Activated CD8-positive, alpha-beta memory T cell treated with anti-CD3 and anti-CD28 coated beads, Interleukin-2, amount 50 U/mL, for 1 hour (primary cell): ENCODE results near the gene LAT.
"Not testable (repeated sequence)": the region's sequence is repeated elsewhere in the genome, so short reads cannot be mapped to it uniquely, and the experiment has no call there.

Experiments
- DNase-seq: peaks from one replicate; pipeline ENCODE4 v3.0.0-alpha.2; 2020; ENCODE audit errors: extremely low read depth

Gene LAT

DNA sequence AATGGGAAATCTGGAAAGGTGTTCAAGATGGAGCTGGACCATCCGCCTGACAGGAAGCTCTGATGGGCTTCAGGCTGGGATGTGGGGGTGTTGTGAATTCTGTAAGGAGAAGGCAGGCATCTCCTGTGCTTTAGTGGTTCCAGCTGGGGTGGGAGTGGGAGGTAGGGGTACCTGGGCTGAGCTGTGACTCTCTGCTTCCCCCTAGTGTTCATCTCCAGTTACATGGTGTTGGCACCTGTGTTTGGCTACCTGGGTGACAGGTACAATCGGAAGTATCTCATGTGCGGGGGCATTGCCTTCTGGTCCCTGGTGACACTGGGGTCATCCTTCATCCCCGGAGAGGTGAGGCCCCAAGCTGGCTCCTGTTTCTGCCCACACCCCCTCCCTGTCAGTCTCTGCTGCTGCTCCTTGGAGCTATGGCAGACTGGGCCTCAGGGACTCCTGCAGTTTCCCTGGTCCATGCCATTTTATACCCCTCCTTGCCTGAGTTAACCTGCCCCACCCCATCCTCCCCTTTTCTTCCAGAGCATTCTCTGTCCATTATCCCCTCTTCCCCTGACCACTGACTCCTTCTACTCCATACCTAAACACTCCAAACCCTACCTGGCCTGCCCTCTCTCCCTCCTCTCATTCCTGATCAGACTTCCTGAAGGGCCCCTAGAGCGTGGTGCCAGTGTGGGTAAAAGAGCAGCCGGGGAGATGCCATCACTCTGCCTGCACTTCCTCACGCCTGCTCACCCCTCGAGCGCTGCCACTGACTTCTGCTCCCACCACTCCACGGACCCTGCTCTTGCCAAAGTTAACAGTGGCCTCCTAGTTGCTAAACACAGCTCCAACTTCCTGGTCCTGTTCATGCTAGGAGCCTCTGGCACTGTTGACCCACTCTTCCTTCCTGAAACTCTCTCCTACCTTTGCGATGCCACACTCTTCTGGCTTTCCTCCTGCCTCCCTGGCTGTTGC is 6.9 kb upstream of the LAT start:
- DNase-seq: no peak

- not testable (repeated sequence) for DNase-seq
Observed at GRCh38 chr16:28980330-28980729, 4.5 kb upstream of the LAT start.

- DNase-seq: no peak
Observed at GRCh38 chr16:28980929-28981328, 3.9 kb upstream of the LAT start.

- DNase-seq: no peak
Observed at GRCh38 chr16:28981517-28981916, 3.3 kb upstream of the LAT start.

DNA sequence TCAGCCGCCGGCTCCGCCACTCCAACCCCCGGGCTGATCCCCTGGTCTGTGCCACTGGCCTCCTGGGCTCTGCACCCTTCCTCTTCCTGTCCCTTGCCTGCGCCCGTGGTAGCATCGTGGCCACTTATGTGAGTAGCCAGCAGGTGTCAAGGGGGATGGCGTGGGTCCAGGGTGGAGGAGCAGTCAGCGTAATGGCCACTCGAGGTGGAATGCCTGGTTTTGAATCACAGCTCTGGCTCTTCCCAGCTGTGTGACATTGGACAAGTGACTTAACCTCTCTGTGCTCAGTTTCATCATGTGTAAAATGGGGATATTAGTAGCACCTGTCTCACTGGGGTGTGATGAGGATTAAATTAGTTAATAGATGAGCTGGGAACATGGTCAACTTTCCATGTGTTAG is 2.4 kb upstream of the LAT start:
- DNase-seq: no peak

GRCh38 chr16:28982949-28983348 is 1.9 kb upstream of the LAT start:
- no peak for DNase-seq

GRCh38 chr16:28983644-28984043 is 1.2 kb upstream of the LAT start:
- no peak for DNase-seq

- no peak for DNase-seq
Observed at GRCh38 chr16:28984091-28984490, 761 bp upstream of the LAT start.

GRCh38 chr16:28985211-28986041 is 574 bp downstream of the LAT start:
- DNase-seq: no peak

GRCh38 chr16:28986046-28986445 is 1.2 kb downstream of the LAT start:
- DNase-seq: no peak

- DNase-seq: no peak
Observed at GRCh38 chr16:28986492-28986891, 1.6 kb downstream of the LAT start.

DNA sequence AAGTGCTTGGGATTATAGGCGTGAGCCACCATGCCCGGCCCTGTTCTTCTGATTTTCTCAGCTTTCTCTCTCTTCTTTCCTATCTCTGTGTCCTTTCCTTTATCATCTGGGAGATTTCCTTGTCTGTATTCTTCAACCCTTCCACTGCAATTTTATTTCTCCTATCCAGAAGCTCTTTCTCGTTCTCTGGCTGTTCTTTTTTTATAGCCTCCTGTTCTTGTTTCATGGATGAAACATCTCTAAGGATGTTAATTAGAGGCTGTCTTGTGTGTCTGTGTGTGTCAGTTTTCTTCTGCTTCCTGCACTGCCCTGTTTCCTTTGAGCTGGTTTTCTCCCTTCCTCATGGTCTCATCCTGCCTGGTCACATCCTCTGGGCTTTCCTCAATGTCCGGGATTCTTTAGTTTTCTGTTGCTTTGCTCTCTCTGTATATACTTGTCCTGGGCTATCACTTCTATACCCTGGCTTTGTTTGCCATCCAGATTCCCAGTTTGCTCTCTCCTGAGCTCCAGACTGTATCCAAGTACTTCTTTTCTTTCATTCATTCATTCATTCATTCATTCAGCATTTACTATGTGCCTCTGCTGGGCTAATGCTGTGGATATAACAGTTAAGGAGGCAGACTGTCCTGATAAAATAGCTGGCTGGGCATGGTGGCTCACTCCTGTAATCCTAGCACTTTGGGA is 2.5 kb downstream of the LAT start:
- no peak for DNase-seq

- no peak for DNase-seq
Observed at GRCh38 chr16:28989363-28989762, 4.5 kb downstream of the LAT start.

GRCh38 chr16:28990375-28991040 is 5.7 kb downstream of the LAT start:
- peak; percentile 48 for DNase-seq

- DNase-seq: no peak
Observed at GRCh38 chr16:28991687-28992086, 6.8 kb downstream of the LAT start.

GRCh38 chr16:28992496-28992895 is 7.6 kb downstream of the LAT start:
- no peak for DNase-seq

DNA sequence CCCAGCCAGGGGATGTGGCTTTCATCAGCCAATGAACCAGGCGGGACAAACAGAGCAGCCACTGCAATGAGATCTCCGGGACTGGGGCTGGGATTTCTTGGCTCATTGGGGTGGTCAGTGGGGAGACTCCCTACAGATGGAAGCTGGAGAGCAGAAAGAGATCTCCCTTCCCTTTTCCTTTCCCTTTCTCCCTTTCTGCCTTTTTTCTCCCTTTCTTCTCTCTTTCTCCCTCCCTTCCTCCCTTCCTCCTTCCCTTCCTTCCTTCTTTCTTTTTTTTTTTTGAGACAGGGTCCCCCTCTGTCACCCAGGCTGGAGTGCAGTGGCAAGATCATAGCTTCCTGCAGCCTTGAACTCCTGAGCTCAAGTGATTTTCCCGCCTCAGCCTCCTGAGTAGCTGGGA is 14.0 kb downstream of the LAT start:
- no peak for DNase-seq

GRCh38 chr16:28999577-28999976 is 14.7 kb downstream of the LAT start:
- DNase-seq: no peak

GRCh38 chr16:29000019-29000418 is 15.2 kb downstream of the LAT start:
- no peak for DNase-seq

GRCh38 chr16:29004496-29005139 is 19.8 kb downstream of the LAT start:
- not testable (repeated sequence) for DNase-seq
